RWPE1 (cell line): ENCODE measurements around the gene HIGD1B.

Experiments used
- CTCF ChIA-PET: fragments of 350-600 bp; sonication (Branson Sonifier 250); formaldehyde crosslinking; extraction: SDS; loops from one replicate; lab custom pipeline; 2021; lab: Yijun Ruan, JAX
- POLR2A ChIA-PET: fragments of 400-600 bp; formaldehyde crosslinking; extraction: SDS; loops from one replicate; lab custom pipeline; 2020; ENCODE audit warnings: antibody characterized with exemption; ENCODE audit not compliant: low non-redundant PET; lab: Yijun Ruan, JAX
- DNase-seq: peaks from one replicate; pipeline ENCODE4 v3.0.0; 2012; ENCODE audit warnings: low spot score
- H3K27ac ChIP-seq: fragments of 450-650 bp; 2 replicates; pipeline ENCODE4 v1.5.1; 2017
- TF ChIP-seq, protein P1 (sequence below): fragments of 450-650 bp; conservative IDR thresholded peaks from 2 replicates; pipeline ENCODE4 v1.5.1; 2017; ENCODE audit warnings: low read depth, mild to moderate bottlenecking

HIGD1B gene

GRCh38 chr17:44879376-44879775 is 31.7 kb downstream of the HIGD1B start:
- CTCF ChIA-PET, result interaction anchor here (0.7 to 3.6 kb wide), 9 partner anchors 9 to 104 kb away, joined by 3 to 26 read pairs (median 4); no protein-coding TSS in a partner anchor
- DNase-seq, result no peak
- peak overlapping the region; percentile 21; the same call in 1 of the 2 replicates for H3K27ac ChIP-seq
- TF ChIP-seq, protein P1, sequence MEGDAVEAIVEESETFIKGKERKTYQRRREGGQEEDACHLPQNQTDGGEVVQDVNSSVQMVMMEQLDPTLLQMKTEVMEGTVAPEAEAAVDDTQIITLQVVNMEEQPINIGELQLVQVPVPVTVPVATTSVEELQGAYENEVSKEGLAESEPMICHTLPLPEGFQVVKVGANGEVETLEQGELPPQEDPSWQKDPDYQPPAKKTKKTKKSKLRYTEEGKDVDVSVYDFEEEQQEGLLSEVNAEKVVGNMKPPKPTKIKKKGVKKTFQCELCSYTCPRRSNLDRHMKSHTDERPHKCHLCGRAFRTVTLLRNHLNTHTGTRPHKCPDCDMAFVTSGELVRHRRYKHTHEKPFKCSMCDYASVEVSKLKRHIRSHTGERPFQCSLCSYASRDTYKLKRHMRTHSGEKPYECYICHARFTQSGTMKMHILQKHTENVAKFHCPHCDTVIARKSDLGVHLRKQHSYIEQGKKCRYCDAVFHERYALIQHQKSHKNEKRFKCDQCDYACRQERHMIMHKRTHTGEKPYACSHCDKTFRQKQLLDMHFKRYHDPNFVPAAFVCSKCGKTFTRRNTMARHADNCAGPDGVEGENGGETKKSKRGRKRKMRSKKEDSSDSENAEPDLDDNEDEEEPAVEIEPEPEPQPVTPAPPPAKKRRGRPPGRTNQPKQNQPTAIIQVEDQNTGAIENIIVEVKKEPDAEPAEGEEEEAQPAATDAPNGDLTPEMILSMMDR, result no peak
- POLR2A ChIA-PET, result no interaction called here

- DNase-seq, result no peak
- CTCF ChIA-PET, result interaction anchor here (1.0 to 3.6 kb wide), 3 partner anchors 53 to 105 kb away, joined by 3 to 26 read pairs (median 10); no protein-coding TSS in a partner anchor
- TF ChIP-seq, protein P1, result no peak
- POLR2A ChIA-PET, result no interaction called here
- no peak overlapping the region for H3K27ac ChIP-seq
Observed at GRCh38 chr17:44880062-44880461, 32.4 kb downstream of the HIGD1B start.

- ChIA-PET POLR2A (interaction anchor here (0.6 kb wide), 1 partner anchor 28 kb away, joined by 6 read pairs; no protein-coding TSS in a partner anchor), CTCF (interaction anchor here (0.6 to 3.6 kb wide), 2 partner anchors 103 to 254 kb away, joined by 3 to 26 read pairs; partner anchors contain the start of gene ACBD4)
- no peak for DNase-seq
- TF ChIP-seq, protein P1, result no peak
- H3K27ac ChIP-seq, result no peak overlapping the region
Observed at GRCh38 chr17:44881145-44881544, 33.5 kb downstream of the HIGD1B start.

- no peak overlapping the region for H3K27ac ChIP-seq
- CTCF ChIA-PET, result interaction anchor here (1.0 kb wide), 1 partner anchor 111 kb away, joined by 4 read pairs; no protein-coding TSS in a partner anchor
- TF ChIP-seq, protein P1, result no peak
- DNase-seq, result no peak
- POLR2A ChIA-PET, result interaction anchor here (0.7 kb wide), 1 partner anchor 104 kb away, joined by 4 read pairs; no protein-coding TSS in a partner anchor
Observed at GRCh38 chr17:44884941-44885340, 37.3 kb downstream of the HIGD1B start.

DNA sequence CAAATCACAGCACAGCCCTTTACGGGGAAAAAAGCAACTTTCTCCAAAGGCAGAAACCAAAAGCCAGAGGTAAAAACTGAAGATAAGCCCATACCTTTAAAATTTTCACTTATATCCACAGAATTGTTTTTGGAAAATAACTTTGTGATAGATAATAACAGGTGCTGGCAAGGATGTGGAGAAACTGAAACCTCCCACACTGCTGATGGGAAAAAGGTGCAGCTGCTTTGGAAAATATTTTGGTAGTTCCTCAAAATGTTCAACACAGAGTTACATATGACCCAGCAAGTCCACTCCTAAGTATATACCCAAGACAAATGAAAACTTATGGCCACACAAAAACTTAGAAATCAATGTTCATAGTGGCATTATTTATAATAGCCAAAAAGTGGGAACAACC is 39.3 kb downstream of the HIGD1B start:
- ChIA-PET CTCF (interaction anchor here (1.5 kb wide), 1 partner anchor 9 kb away, joined by 4 read pairs; no protein-coding TSS in a partner anchor), POLR2A (no interaction called here)
- no peak overlapping the region for H3K27ac ChIP-seq
- DNase-seq, result no peak
- TF ChIP-seq, protein P1, result no peak

GRCh38 chr17:44887971-44888954 is 40.6 kb downstream of the HIGD1B start:
- DNase-seq, result no peak
- H3K27ac ChIP-seq, result peak overlapping the region; percentile 47; the same call in 1 of the 2 replicates
- POLR2A ChIA-PET, result no interaction called here
- CTCF ChIA-PET, result interaction anchor here (1.5 kb wide), 1 partner anchor 10 kb away, joined by 4 read pairs; no protein-coding TSS in a partner anchor
- TF ChIP-seq, protein P1, result no peak
